DOHH2 (cell line): ENCODE data around the gene SMC5.
"Not testable (repeated sequence)": the region's sequence is repeated elsewhere in the genome, so short reads cannot be mapped to it uniquely, and the experiment has no call there.

ENCODE experiments used
- H3F3A ChIP-seq: fragments of 200-600 bp; sonication (generic), shearing (Covaris generic); 2 replicates; pipeline ENCODE4 v1.6.0; 2016; ENCODE audit warnings: antibody characterized with exemption, mild to moderate bottlenecking; ENCODE audit not compliant: control insufficient read depth, insufficient read depth
- H3K27ac ChIP-seq: fragments of 200-600 bp; sonication (generic); 2 replicates; pipeline ENCODE4 v1.5.1; 2014; ENCODE audit warnings: low read depth, mild to moderate bottlenecking, low read length, moderate library complexity
- H3K27me3 ChIP-seq: fragments of 200-600 bp; sonication (generic); 2 replicates; pipeline ENCODE4 v1.6.1; 2014; ENCODE audit warnings: mild to moderate bottlenecking, low read length, mixed read lengths; ENCODE audit not compliant: control insufficient read depth
- H3K36me3 ChIP-seq: fragments of 200-600 bp; sonication (generic); 2 replicates; pipeline ENCODE4 v1.6.1; 2014; ENCODE audit warnings: mild to moderate bottlenecking, low read length, moderate library complexity, mixed read lengths; ENCODE audit not compliant: control insufficient read depth
- H3K4me1 ChIP-seq: fragments of 200-600 bp; sonication (generic); 2 replicates; pipeline ENCODE4 v1.6.1; 2014; ENCODE audit warnings: mild to moderate bottlenecking, low read length, mixed read lengths; ENCODE audit not compliant: control insufficient read depth
- H3K4me2 ChIP-seq: fragments of 200-600 bp; sonication (generic); 2 replicates; pipeline ENCODE4 v1.6.0; 2014; ENCODE audit warnings: mild to moderate bottlenecking, low read length, moderate library complexity
- H3K4me3 ChIP-seq: fragments of 200-600 bp; sonication (generic); 2 replicates; pipeline ENCODE4 v1.5.1; 2014; ENCODE audit warnings: mild to moderate bottlenecking, low read length, mixed read lengths
- H3K79me2 ChIP-seq: fragments of 200-600 bp; sonication (generic); 2 replicates; pipeline ENCODE4 v1.6.1; 2014; ENCODE audit warnings: mild to moderate bottlenecking, low read length, mixed read lengths; ENCODE audit not compliant: control insufficient read depth
- H3K9me2 ChIP-seq: fragments of 200-600 bp; sonication (generic); replicated peaks from 2 replicates; pipeline ENCODE4 v1.6.1; 2014; ENCODE audit warnings: mild to moderate bottlenecking, low read length, mixed read lengths; ENCODE audit not compliant: control insufficient read depth
- H3K9me3 ChIP-seq: fragments of 200-600 bp; sonication (generic); 2 replicates; pipeline ENCODE4 v1.6.1; 2014; ENCODE audit warnings: antibody characterized with exemption, low read length, mixed read lengths; ENCODE audit not compliant: control insufficient read depth, insufficient read depth
- H4K20me1 ChIP-seq: fragments of 200-600 bp; sonication (generic); 2 replicates; pipeline ENCODE4 v1.6.0; 2014; ENCODE audit warnings: low read depth, mild to moderate bottlenecking, antibody characterized with exemption, low read length, moderate library complexity; ENCODE audit not compliant: control insufficient read depth, insufficient read depth
- EZH2phosphoT487 ChIP-seq: fragments of 200-600 bp; sonication (generic); IDR thresholded peaks from 2 replicates; pipeline ENCODE4 v1.6.1; 2017; ENCODE audit warnings: borderline replicate concordance, mild to moderate bottlenecking, antibody characterized with exemption, low read length, moderate library complexity, mixed read lengths
- TF ChIP-seq, protein P1 (sequence below): fragments of 200-600 bp; sonication (generic); IDR thresholded peaks from one replicate; pipeline ENCODE4 v1.5.1; 2014; ENCODE audit warnings: antibody characterized with exemption, mild to moderate bottlenecking, low read depth, low read length; ENCODE audit not compliant: poor library complexity, severe bottlenecking

The SMC5 gene

DNA sequence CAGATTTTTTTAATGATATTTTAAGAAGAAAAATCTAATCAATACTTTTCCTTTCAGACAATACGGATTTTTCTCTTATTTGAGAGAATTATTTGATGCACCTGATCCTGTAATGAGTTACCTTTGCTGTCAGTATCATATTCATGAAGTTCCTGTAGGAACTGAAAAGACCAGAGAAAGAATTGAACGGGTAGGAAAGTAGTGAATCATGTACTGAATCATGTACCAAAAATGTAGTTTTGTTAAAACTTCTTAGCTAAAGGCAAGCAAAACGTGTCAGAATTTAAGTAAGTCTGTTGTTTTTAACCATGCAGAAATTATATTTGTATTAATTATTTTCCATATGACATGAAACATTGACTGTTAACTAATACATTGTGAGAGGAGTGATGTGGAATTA lies 56.6 kb downstream of the SMC5 start:
- peaks cover 75% of the 10 kb centered on the region for H3K36me3 ChIP-seq
- H3K4me1 ChIP-seq, result no peaks in the 10 kb centered on the region
- H3K4me2 ChIP-seq, result no peak overlapping the region
- no peak overlapping the region for H3K27ac ChIP-seq
- H3K9me3 ChIP-seq, result no peaks in the 10 kb centered on the region
- TF ChIP-seq, protein P1, sequence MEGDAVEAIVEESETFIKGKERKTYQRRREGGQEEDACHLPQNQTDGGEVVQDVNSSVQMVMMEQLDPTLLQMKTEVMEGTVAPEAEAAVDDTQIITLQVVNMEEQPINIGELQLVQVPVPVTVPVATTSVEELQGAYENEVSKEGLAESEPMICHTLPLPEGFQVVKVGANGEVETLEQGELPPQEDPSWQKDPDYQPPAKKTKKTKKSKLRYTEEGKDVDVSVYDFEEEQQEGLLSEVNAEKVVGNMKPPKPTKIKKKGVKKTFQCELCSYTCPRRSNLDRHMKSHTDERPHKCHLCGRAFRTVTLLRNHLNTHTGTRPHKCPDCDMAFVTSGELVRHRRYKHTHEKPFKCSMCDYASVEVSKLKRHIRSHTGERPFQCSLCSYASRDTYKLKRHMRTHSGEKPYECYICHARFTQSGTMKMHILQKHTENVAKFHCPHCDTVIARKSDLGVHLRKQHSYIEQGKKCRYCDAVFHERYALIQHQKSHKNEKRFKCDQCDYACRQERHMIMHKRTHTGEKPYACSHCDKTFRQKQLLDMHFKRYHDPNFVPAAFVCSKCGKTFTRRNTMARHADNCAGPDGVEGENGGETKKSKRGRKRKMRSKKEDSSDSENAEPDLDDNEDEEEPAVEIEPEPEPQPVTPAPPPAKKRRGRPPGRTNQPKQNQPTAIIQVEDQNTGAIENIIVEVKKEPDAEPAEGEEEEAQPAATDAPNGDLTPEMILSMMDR, result no peak
- no peak for TF ChIP-seq EZH2phosphoT487
- H3K4me3 ChIP-seq, result no peak overlapping the region
- H3F3A ChIP-seq, result no peaks in the 10 kb centered on the region
- H3K27me3 ChIP-seq, result no peaks in the 10 kb centered on the region
- no peaks in the 10 kb centered on the region for H3K9me2 ChIP-seq
- H3K79me2 ChIP-seq, result no peaks in the 10 kb centered on the region
- no peaks in the 10 kb centered on the region for H4K20me1 ChIP-seq

DNA sequence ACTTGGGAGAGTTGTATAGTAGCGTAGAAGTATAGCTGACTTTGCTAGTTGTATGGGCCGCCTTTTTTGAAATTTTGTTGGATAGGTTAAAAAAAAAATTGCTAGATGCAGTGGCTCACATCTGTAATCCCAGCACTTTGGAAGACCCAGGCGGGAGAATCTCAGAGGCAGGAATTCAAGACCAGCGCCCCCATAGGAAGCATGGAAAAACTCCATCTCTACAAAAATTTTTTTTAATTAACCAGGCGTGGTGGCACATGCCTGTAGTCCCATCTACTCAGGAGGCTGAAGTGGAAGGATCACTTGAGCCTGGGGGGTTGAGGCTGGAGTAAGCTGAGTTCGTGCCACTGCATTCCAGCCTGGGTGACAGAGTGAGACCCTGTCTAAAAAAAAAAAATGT lies 59.2 kb downstream of the SMC5 start:
- Histone ChIP-seq H3K9me2 (no peaks in the 10 kb centered on the region), H3K79me2 (no peaks in the 10 kb centered on the region), H3K4me2 (no peak overlapping the region), H3K4me3 (no peak overlapping the region), H3K4me1 (no peaks in the 10 kb centered on the region), H3K9me3 (no peaks in the 10 kb centered on the region), H3F3A (no peaks in the 10 kb centered on the region), H4K20me1 (no peaks in the 10 kb centered on the region), H3K36me3 (peaks cover 75% of the 10 kb centered on the region), H3K27me3 (no peaks in the 10 kb centered on the region), H3K27ac (no peak overlapping the region)
- no peak for TF ChIP-seq EZH2phosphoT487
- TF ChIP-seq, protein P1, result no peak

DNA sequence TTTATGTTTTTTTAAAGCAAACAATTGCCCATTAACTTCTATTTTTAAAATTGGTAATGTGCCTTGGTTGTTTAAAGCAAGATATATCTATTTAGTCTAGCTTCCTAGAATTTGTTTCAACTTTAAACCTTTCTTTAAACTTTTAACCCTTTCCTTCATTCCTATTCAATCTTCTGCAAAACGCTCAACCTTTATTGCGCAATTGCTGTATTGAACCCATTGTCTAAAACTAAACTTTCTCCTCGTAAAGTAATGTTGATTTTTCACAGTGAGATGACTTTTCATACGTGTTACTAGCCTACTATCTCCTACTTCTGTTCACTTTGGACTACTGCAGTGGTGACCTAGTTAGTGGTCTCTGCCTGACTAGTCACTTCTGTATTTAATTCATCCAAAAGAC lies 63.3 kb downstream of the SMC5 start:
- H3K27me3 ChIP-seq, result no peaks in the 10 kb centered on the region
- no peak overlapping the region for H3K4me3 ChIP-seq
- no peaks in the 10 kb centered on the region for H3K4me1 ChIP-seq
- H3K27ac ChIP-seq, result no peak overlapping the region
- H3K79me2 ChIP-seq, result no peaks in the 10 kb centered on the region
- peaks cover 2% of the 10 kb centered on the region; the same call in 1 of the 2 replicates for H3K9me3 ChIP-seq
- no peaks in the 10 kb centered on the region for H3K9me2 ChIP-seq
- TF ChIP-seq, protein P1, result no peak
- no peak for TF ChIP-seq EZH2phosphoT487
- no peaks in the 10 kb centered on the region for H4K20me1 ChIP-seq
- no peak overlapping the region for H3K4me2 ChIP-seq
- H3K36me3 ChIP-seq, result peaks cover 92% of the 10 kb centered on the region
- no peaks in the 10 kb centered on the region for H3F3A ChIP-seq

DNA sequence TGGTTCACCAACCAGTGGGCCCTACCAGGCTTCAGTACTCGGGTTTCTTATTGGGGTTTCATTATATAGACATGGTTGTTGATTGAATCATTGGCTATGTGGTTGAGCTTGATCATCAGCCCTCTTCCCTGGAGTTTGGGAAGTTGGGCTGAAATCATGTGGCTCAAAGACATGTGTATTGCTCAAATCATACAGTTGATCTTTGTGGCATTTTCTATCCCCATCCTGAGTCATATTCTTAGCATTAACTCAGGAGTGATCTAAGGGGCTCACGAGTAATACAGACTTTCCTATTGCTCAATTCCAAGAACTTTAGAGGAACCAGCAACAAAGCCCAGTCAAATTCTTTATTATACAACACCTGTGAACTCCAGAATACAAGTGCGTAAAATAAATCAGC lies 66.2 kb downstream of the SMC5 start:
- no peak overlapping the region for H3K4me3 ChIP-seq
- peaks cover 15% of the 10 kb centered on the region for H3K9me3 ChIP-seq
- H4K20me1 ChIP-seq, result no peaks in the 10 kb centered on the region
- peaks cover 95% of the 10 kb centered on the region for H3K36me3 ChIP-seq
- no peak overlapping the region for H3K27ac ChIP-seq
- no peaks in the 10 kb centered on the region for H3K27me3 ChIP-seq
- H3F3A ChIP-seq, result no peaks in the 10 kb centered on the region
- TF ChIP-seq, protein P1, result no peak
- TF ChIP-seq EZH2phosphoT487, result no peak
- H3K9me2 ChIP-seq, result no peaks in the 10 kb centered on the region
- no peaks in the 10 kb centered on the region for H3K4me1 ChIP-seq
- H3K79me2 ChIP-seq, result no peaks in the 10 kb centered on the region
- no peak overlapping the region for H3K4me2 ChIP-seq

DNA sequence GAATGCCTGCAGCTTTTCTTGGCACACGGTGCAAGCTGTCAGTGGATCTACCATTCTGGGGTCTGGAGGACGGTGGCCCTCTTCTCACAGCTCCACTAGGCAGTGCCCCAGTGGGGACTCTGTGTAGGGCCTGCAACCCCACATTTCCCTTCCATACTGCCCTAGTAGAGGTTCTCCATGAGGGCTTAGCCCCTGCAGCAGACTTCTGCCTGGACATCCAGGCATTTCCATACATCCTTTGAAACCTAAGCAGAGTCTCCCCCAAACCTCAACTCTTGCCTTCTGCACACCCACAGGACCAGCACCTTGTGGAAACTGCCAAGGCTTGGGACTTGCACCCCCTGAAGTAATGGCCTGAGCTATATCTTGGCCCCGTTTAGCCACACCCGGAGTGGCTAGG lies 69.8 kb downstream of the SMC5 start:
- H3K4me2 ChIP-seq, H4K20me1 ChIP-seq, H3F3A ChIP-seq, H3K4me3 ChIP-seq, H3K27me3 ChIP-seq, H3K27ac ChIP-seq, H3K79me2 ChIP-seq, H3K4me1 ChIP-seq, H3K9me2 ChIP-seq: not testable (repeated sequence)
- peaks cover 86% of the 10 kb centered on the region for H3K36me3 ChIP-seq
- H3K9me3 ChIP-seq, result peaks cover 15% of the 10 kb centered on the region
